ENCODE results near the gene PPM1F. TPM values are rescaled to one million over a fixed set of nuclear protein-coding genes. Genes with fewer than 3 reads are reported as not detected.

Gene PPM1F
- total RNA-seq, 2 donors from 2014 or later = 14.5 to 26.4 TPM

DNA sequence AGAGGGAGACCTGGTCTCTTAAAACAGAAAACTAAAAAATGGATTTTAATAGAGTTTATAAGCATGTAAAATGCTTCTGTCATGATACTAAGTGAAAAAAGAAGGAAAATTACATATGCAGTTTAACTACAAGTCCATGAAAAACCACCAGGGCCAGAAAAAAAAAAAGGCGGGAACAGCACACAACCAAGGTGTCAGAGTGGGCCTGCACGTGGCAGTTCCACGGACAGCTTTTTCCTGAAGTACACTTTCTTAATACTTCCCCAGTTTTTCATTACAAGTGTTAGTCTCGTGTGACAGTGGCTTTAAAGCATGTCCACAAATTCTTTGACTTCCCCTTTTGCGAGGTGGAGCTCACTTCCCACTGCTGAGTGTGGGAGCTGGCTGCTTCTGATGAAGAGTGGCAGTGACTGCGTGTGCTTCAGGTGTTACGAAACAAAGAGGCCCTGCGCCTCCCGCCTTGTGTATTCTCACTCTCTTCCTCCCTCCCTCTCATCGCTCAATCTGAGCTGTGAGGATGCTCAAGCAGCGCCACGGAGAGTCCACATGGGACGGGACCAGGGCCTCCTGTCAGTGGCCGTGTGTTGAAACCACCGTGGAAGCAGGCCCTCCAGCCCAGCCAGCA is 16.4 kb downstream of the PPM1F start:
- H3K36me3 ChIP-seq (replicated peaks in 1 of 2; ENCODE audit: insufficient read depth in 1 of 2, low read depth in 2 of 2) = peaks cover 0 to 14% of the 10 kb centered on the region in 2 donors
- 70 to 80% methylated on average over 14 to 15 of the region's 15 CpGs for WGBS, 2 donors
- no peaks in the 10 kb centered on the region for H3K9me3 ChIP-seq
- peak overlapping the region in 3 of 4 donors; percentile 86 to 95 (median 91) for H3K27ac ChIP-seq
- no peak for ATAC-seq
- H3K4me3 ChIP-seq = no peak overlapping the region
- DNase-seq = peak in 1 of 4 donors; percentile 69
- no peaks in the 10 kb centered on the region for H3K27me3 ChIP-seq
- TF ChIP-seq, protein P1, sequence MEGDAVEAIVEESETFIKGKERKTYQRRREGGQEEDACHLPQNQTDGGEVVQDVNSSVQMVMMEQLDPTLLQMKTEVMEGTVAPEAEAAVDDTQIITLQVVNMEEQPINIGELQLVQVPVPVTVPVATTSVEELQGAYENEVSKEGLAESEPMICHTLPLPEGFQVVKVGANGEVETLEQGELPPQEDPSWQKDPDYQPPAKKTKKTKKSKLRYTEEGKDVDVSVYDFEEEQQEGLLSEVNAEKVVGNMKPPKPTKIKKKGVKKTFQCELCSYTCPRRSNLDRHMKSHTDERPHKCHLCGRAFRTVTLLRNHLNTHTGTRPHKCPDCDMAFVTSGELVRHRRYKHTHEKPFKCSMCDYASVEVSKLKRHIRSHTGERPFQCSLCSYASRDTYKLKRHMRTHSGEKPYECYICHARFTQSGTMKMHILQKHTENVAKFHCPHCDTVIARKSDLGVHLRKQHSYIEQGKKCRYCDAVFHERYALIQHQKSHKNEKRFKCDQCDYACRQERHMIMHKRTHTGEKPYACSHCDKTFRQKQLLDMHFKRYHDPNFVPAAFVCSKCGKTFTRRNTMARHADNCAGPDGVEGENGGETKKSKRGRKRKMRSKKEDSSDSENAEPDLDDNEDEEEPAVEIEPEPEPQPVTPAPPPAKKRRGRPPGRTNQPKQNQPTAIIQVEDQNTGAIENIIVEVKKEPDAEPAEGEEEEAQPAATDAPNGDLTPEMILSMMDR (IDR thresholded peaks at IDR 0.05) = no peak
- TF ChIP-seq POLR2A (IDR thresholded peaks at IDR 0.05) = no peak
- peaks cover 29% of the 10 kb centered on the region for H3K4me1 ChIP-seq
- intact Hi-C loops (cut with DNase I) = no loop called here

GRCh38 chr22:21933910-21934309 is 18.7 kb downstream of the PPM1F start:
- TF ChIP-seq, protein P1 (IDR thresholded peaks at IDR 0.05) = no peak
- TF ChIP-seq POLR2A (IDR thresholded peaks at IDR 0.05) = no peak
- no peak for ATAC-seq
- no peak for DNase-seq
- intact Hi-C loops (cut with DNase I) = no loop called here
- Histone ChIP-seq H3K9me3 (no peaks in the 10 kb centered on the region), H3K4me3 (no peak overlapping the region), H3K4me1 (peaks cover 22% of the 10 kb centered on the region), H3K27ac (no peak overlapping the region), H3K36me3 (replicated peaks in 1 of 2; ENCODE audit: insufficient read depth in 1 of 2, low read depth in 2 of 2) (peaks cover 0 to 23% of the 10 kb centered on the region in 2 donors), H3K27me3 (no peaks in the 10 kb centered on the region)
- WGBS, 2 donors = 93% methylated on average over 19 of the region's 19 CpGs; no CpG with 5 or more reads in 1 of the 2 donors

- H3K27ac ChIP-seq = no peak overlapping the region
- peaks cover 0 to 23% of the 10 kb centered on the region in 2 donors for H3K36me3 ChIP-seq (replicated peaks in 1 of 2; ENCODE audit: insufficient read depth in 1 of 2, low read depth in 2 of 2)
- peaks cover 18% of the 10 kb centered on the region for H3K4me1 ChIP-seq
- no peaks in the 10 kb centered on the region for H3K27me3 ChIP-seq
- no peak for DNase-seq
- intact Hi-C loops (cut with DNase I) = no loop called here
- H3K9me3 ChIP-seq = no peaks in the 10 kb centered on the region
- TF ChIP-seq, protein P1 (IDR thresholded peaks at IDR 0.05) = no peak
- no peak for TF ChIP-seq POLR2A (IDR thresholded peaks at IDR 0.05)
- no peak for ATAC-seq
- no peak overlapping the region for H3K4me3 ChIP-seq
- 91% methylated on average over 19 to 22 of the region's 23 CpGs for WGBS, 2 donors
These were observed 19.2 kb downstream of the PPM1F start for GRCh38 chr22:21933413-21933812.

- H3K9me3 ChIP-seq = no peaks in the 10 kb centered on the region
- H3K36me3 ChIP-seq (replicated peaks in 1 of 2; ENCODE audit: insufficient read depth in 1 of 2, low read depth in 2 of 2) = peaks cover 0 to 23% of the 10 kb centered on the region in 2 donors
- ATAC-seq (no peak), DNase-seq (no peak)
- no peak overlapping the region for H3K27ac ChIP-seq
- TF ChIP-seq, protein P1 (IDR thresholded peaks at IDR 0.05) = no peak
- TF ChIP-seq POLR2A (IDR thresholded peaks at IDR 0.05) = no peak
- 86 to 100% methylated on average over 3 of the region's 3 CpGs for WGBS, 2 donors
- H3K4me1 ChIP-seq = peaks cover 16% of the 10 kb centered on the region
- H3K4me3 ChIP-seq = no peak overlapping the region
- no peaks in the 10 kb centered on the region for H3K27me3 ChIP-seq
- intact Hi-C loops (cut with DNase I) = no loop called here
These were observed 20.3 kb downstream of the PPM1F start for GRCh38 chr22:21932347-21932746.

- ATAC-seq (no peak), DNase-seq (no peak)
- no peak overlapping the region for H3K4me3 ChIP-seq
- no peaks in the 10 kb centered on the region for H3K27me3 ChIP-seq
- H3K36me3 ChIP-seq (replicated peaks in 1 of 2; ENCODE audit: insufficient read depth in 1 of 2, low read depth in 2 of 2) = peaks cover 0 to 23% of the 10 kb centered on the region in 2 donors
- no peaks in the 10 kb centered on the region for H3K9me3 ChIP-seq
- intact Hi-C loops (cut with DNase I) = no loop called here
- H3K27ac ChIP-seq = no peak overlapping the region
- peaks cover 6% of the 10 kb centered on the region for H3K4me1 ChIP-seq
- WGBS, 2 donors = 94% methylated on average over 10 to 12 of the region's 12 CpGs
- TF ChIP-seq, protein P1 (IDR thresholded peaks at IDR 0.05) = no peak
- no peak for TF ChIP-seq POLR2A (IDR thresholded peaks at IDR 0.05)
These were observed 21.6 kb downstream of the PPM1F start for GRCh38 chr22:21931056-21931455.
